Large intestine (tissue), 3 donors: ENCODE measurements around the gene ACOX1. TPM values are rescaled to one million over a fixed set of nuclear protein-coding genes. Genes with fewer than 3 reads are reported as not detected.
A peak's percentile ranks its signal among the peaks of the same experiment; 100 is the strongest.

Experiments used
- DNase-seq, 2 donors: peaks; one replicate each; pipeline versions ENCODE4 v3.0.0 to v3.0.0-alpha.2; 2013
- H3K27ac ChIP-seq: one replicate; pipeline ENCODE4 v1.5.1; 2013; ENCODE audit warnings: low read length
- H3K27me3 ChIP-seq: 2 replicates; pipeline ENCODE4 v1.6.1; 2013; ENCODE audit warnings: low read length; ENCODE audit not compliant: control insufficient read depth, insufficient read depth
- H3K36me3 ChIP-seq: 2 replicates; pipeline ENCODE4 v1.6.1; 2013; ENCODE audit warnings: low read length; ENCODE audit not compliant: control insufficient read depth, insufficient read depth
- H3K4me1 ChIP-seq: one replicate; pipeline ENCODE4 v1.6.1; 2013; ENCODE audit warnings: low read length; ENCODE audit not compliant: control insufficient read depth, insufficient read depth
- H3K4me3 ChIP-seq: one replicate; pipeline ENCODE4 v1.5.1; 2013; ENCODE audit warnings: low read length
- H3K9me3 ChIP-seq: one replicate; pipeline ENCODE4 v1.6.1; 2013; ENCODE audit warnings: mild to moderate bottlenecking, low read depth, low read length, moderate library complexity; ENCODE audit not compliant: control insufficient read depth
- WGBS: methylation state at CpG from one replicate; pipeline ENCODE4 v1.1.5; 2013; ENCODE audit warnings: low lambda C conversion rate; ENCODE audit not compliant: insufficient coverage; 5-methylcytosine and 5-hydroxymethylcytosine counted together
- polyA plus RNA-seq: library from polyadenylated mRNA; unstranded; fragments of 120-200 nt; gene quantifications from one replicate; pipeline ENCODE4 v1.2.1, GENCODE V29; 2013

The ACOX1 gene
- polyA plus RNA-seq, 1 donor, result 64.6 TPM

GRCh38 chr17:76008630-76009425, 29.9 kb upstream of the ACOX1 start:
- DNase-seq, result no peak
- Histone ChIP-seq H3K36me3 (peaks cover 76% of the 10 kb centered on the region), H3K9me3 (peaks cover 20% of the 10 kb centered on the region), H3K4me1 (peaks cover 7% of the 10 kb centered on the region), H3K27me3 (no peaks in the 10 kb centered on the region), H3K27ac (no peak overlapping the region), H3K4me3 (no peak overlapping the region)
- WGBS, result 100% methylated on average over 3 of the region's 56 CpGs

GRCh38 chr17:76008208-76008607, 29.2 kb upstream of the ACOX1 start:
- Histone ChIP-seq H3K27ac (no peak overlapping the region), H3K4me3 (no peak overlapping the region), H3K4me1 (peaks cover 12% of the 10 kb centered on the region), H3K36me3 (peaks cover 71% of the 10 kb centered on the region), H3K27me3 (no peaks in the 10 kb centered on the region), H3K9me3 (peaks cover 20% of the 10 kb centered on the region)
- no peak for DNase-seq
- WGBS, result no CpG with 5 or more reads among the region's 36 CpGs

GRCh38 chr17:76007850-76008165, 28.8 kb upstream of the ACOX1 start:
- DNase-seq, result no peak
- Histone ChIP-seq H3K36me3 (peaks cover 71% of the 10 kb centered on the region), H3K9me3 (peaks cover 20% of the 10 kb centered on the region), H3K27me3 (no peaks in the 10 kb centered on the region), H3K4me1 (peaks cover 16% of the 10 kb centered on the region), H3K27ac (no peak overlapping the region), H3K4me3 (no peak overlapping the region)
- no CpG with 5 or more reads among the region's 16 CpGs for WGBS

- no peak overlapping the region for H3K4me3 ChIP-seq
- DNase-seq, result no peak
- H3K36me3 ChIP-seq, result peaks cover 74% of the 10 kb centered on the region
- WGBS, result no CpG with 5 or more reads among the region's 39 CpGs
- no peaks in the 10 kb centered on the region for H3K27me3 ChIP-seq
- H3K4me1 ChIP-seq, result peaks cover 18% of the 10 kb centered on the region
- peaks cover 20% of the 10 kb centered on the region for H3K9me3 ChIP-seq
- no peak overlapping the region for H3K27ac ChIP-seq
Measured at GRCh38 chr17:76007131-76007849, 28.3 kb upstream of the ACOX1 start.

- Histone ChIP-seq H3K36me3 (peaks cover 71% of the 10 kb centered on the region), H3K4me1 (peaks cover 24% of the 10 kb centered on the region), H3K27ac (no peak overlapping the region), H3K9me3 (peaks cover 22% of the 10 kb centered on the region), H3K4me3 (no peak overlapping the region), H3K27me3 (no peaks in the 10 kb centered on the region)
- peak; percentile 49 to 51 for DNase-seq
- no CpG with 5 or more reads among the region's 16 CpGs for WGBS
Measured at GRCh38 chr17:76005263-76006149, 26.5 kb upstream of the ACOX1 start.

DNA sequence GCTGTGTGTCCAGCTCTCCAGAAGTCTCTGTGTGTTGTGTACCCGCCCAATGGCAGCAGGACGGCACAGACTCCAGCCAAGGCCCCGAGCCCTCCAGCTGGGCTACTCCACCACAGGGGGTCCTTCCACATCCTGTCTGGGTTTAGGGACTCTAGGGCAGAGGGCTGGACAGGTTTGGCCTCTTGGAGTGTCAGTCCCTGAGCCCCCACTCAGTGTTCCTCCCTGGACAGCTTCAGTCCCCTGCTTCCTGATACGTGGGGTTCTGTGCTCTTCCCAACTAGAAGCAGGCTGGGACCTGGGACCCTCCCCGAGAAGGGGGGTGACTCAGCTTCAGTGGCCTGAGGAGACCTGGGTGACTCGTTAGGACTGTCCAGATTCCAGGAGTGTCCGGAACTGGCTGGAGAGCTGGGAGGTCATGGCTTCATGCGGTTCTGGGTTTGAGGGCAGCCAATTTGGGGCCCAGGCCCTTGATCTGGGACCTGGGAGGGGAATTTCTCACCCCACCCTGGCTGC, 25.8 kb upstream of the ACOX1 start:
- H3K36me3 ChIP-seq, result peaks cover 71% of the 10 kb centered on the region
- DNase-seq, result no peak
- H3K4me1 ChIP-seq, result peaks cover 28% of the 10 kb centered on the region
- no CpG with 5 or more reads among the region's 8 CpGs for WGBS
- H3K27me3 ChIP-seq, result no peaks in the 10 kb centered on the region
- peaks cover 22% of the 10 kb centered on the region for H3K9me3 ChIP-seq
- H3K27ac ChIP-seq, result no peak overlapping the region
- no peak overlapping the region for H3K4me3 ChIP-seq

DNA sequence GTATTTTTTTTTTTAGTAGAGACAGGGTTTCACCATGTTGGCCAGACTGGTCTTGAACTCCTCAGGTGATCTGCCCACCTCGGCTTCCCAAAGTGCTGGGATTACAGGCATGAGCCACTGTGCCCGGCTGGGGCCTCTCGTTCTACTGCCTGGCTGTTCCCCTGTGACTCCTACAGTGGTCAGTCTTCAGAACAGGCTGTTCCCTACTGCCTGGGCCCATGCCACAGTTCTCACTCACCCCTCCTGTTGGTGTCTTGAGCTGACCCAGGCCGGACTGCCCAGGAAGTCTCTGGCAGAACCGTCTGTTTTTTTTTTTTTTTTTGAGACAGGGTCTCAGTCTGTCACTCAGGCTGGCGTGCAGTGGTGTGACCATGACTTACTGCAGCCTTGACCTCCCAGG, 24.9 kb upstream of the ACOX1 start:
- peak overlapping the region; percentile 78 for H3K27ac ChIP-seq
- no peaks in the 10 kb centered on the region for H3K27me3 ChIP-seq
- H3K36me3 ChIP-seq, result peaks cover 64% of the 10 kb centered on the region
- peaks cover 32% of the 10 kb centered on the region for H3K4me1 ChIP-seq
- WGBS, result no CpG with 5 or more reads among the region's 6 CpGs
- no peak overlapping the region for H3K4me3 ChIP-seq
- no peak for DNase-seq
- peaks cover 13% of the 10 kb centered on the region for H3K9me3 ChIP-seq

DNA sequence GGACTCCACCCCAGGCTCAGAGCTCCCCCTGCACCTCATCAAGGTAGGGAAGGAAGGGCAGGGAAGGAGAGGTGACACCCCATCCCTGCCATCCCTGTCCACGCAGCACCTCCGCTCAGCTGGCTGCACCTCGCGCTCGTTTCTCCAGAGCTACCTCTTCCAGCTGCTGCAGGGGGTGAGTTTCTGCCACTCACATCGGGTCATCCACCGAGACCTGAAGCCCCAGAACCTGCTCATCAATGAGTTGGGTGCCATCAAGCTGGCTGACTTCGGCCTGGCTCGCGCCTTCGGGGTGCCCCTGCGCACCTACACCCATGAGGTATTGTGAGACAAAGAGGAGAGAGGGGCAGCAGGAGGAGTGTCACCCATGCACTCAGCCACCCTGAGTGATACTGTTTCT, 23.1 kb upstream of the ACOX1 start:
- peaks cover 50% of the 10 kb centered on the region for H3K4me1 ChIP-seq
- WGBS, result no CpG with 5 or more reads among the region's 12 CpGs
- no peaks in the 10 kb centered on the region for H3K27me3 ChIP-seq
- peaks cover 54% of the 10 kb centered on the region for H3K36me3 ChIP-seq
- no peak for DNase-seq
- H3K27ac ChIP-seq, result no peak overlapping the region
- H3K4me3 ChIP-seq, result no peak overlapping the region
- H3K9me3 ChIP-seq, result peaks cover 2% of the 10 kb centered on the region

DNA sequence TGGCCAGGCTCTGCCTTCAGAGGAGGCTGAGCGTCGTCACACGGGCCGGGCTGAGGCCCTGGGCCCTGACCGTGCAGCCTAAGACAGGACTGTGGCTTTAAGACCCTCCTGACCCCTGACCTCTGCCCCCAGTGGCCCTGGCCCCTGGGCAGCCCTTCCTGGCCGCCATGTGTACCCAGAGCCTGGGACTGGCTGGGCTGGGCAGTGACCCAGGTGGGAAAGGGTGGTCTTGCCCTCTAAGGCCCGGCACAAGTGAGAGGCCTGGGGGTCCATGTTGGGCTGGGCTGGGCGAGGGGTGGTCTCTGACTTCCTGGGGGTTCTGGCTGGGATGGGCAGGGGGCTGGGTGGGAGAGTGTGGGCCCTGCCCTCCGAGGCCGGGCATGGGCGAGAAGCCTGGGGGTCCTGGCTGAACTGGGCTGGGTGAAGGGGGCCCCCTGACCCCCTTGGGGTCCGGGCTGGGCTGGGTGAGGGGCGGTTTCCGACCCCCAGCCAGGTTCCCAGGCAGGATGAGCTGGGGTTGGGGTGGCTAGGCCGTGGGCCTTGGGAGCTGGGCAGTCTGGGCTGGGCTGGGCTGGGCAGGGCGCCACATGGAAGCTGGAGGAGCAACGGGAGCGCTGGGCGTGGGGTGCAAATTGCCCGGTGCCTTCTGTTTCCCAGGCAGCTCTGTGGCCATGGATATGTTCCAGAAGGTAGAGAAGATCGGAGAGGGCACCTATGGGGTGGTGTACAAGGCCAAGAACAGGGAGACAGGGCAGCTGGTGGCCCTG, 22.0 kb upstream of the ACOX1 start, which contains the start of gene CDK3:
Gene CDK3 (plus strand): TSS at position 101 of the 767 bp plus-strand sequence. CDS start 571 bp downstream, at position 672.
- Histone ChIP-seq H3K4me3 (no peak within 1 kb of the TSS), H3K27me3 (no peaks in the 10 kb centered on the region), H3K27ac (no peak within 1 kb of the TSS), H3K36me3 (peaks cover 42% of the 10 kb centered on the region), H3K4me1 (peaks cover 61% of the 10 kb centered on the region), H3K9me3 (peaks cover 2% of the 10 kb centered on the region)
- DNase-seq, result no peak
- no CpG with 5 or more reads among the region's 21 CpGs for WGBS
